Measurements from ENCODE around the gene THSD4.
"Not testable (repeated sequence)": the region's sequence is repeated elsewhere in the genome, so short reads cannot be mapped to it uniquely, and the experiment has no call there.

The THSD4 gene

DNA sequence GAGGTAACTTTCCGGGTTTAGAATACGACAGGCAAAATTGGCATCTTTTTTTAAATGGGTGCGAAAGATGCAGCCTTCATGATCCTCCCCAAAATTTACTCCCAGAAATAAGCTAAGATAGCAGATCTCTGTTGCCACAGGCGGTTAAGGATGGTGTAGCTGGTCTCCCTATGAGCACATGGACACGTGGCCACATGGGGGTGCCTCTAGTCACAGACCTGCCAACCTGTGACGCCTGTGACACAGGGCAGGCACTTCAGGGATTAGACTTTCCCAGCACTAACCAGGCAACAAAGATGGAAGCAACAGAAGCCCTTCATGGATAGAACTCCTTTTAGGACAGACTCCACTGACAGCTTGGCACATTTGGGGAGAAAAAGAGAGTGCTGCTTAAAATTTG lies 320.3 kb downstream of the THSD4 start:
- no peak overlapping the region for H3K4me3 ChIP-seq (ENCODE audit: low read length)
- TF ChIP-seq, protein P1, sequence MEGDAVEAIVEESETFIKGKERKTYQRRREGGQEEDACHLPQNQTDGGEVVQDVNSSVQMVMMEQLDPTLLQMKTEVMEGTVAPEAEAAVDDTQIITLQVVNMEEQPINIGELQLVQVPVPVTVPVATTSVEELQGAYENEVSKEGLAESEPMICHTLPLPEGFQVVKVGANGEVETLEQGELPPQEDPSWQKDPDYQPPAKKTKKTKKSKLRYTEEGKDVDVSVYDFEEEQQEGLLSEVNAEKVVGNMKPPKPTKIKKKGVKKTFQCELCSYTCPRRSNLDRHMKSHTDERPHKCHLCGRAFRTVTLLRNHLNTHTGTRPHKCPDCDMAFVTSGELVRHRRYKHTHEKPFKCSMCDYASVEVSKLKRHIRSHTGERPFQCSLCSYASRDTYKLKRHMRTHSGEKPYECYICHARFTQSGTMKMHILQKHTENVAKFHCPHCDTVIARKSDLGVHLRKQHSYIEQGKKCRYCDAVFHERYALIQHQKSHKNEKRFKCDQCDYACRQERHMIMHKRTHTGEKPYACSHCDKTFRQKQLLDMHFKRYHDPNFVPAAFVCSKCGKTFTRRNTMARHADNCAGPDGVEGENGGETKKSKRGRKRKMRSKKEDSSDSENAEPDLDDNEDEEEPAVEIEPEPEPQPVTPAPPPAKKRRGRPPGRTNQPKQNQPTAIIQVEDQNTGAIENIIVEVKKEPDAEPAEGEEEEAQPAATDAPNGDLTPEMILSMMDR (conservative IDR thresholded peaks at IDR 0.05; ENCODE audit: low read depth, low read length), result no peak
- DNase-seq (ENCODE audit: low read depth), result no peak

DNA sequence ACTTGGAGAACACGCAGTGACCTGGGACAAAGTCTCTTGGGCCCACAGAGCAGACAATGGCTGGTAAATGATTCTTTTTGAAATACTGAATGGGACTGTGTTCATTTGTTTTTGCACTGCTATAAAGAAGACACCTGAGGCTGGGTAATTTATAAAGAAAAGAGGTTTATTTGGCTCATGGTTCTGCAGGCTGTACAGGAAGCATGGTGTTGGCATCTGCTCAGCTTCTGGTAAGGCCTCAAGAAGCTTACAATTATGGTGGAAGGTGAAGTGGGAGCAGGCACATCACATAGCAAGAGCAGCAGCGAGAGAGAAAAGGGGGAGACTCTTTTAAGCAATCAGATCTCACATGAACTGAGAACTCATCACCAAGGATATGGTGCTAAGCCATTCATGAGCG lies 321.6 kb downstream of the THSD4 start:
- no peak for DNase-seq (ENCODE audit: low read depth)
- TF ChIP-seq, protein P1 (conservative IDR thresholded peaks at IDR 0.05; ENCODE audit: low read depth, low read length), result no peak
- H3K4me3 ChIP-seq (ENCODE audit: low read length), result no peak overlapping the region

DNA sequence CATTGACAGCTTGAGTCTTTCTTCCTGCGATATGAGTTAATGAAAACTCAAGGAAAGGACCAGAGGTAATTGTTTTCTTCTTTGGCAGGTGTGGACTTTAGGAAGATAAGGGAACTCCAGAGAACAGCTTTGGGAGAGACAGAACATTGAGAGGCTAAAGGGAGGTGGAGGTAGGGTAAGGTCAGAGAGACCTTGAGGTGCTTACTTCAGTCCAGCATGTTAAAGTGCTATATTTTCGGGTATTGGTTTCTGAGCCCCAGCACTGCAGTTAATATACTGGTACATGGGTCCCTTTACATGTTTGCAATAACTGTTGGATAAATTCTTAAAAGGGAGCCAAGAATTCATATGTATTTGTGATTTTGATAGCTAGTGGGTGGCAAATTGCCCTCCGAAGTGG lies 322.1 kb downstream of the THSD4 start:
- H3K4me3 ChIP-seq (ENCODE audit: low read length), result no peak overlapping the region
- no peak for DNase-seq (ENCODE audit: low read depth)
- TF ChIP-seq, protein P1 (conservative IDR thresholded peaks at IDR 0.05; ENCODE audit: low read depth, low read length), result no peak

DNA sequence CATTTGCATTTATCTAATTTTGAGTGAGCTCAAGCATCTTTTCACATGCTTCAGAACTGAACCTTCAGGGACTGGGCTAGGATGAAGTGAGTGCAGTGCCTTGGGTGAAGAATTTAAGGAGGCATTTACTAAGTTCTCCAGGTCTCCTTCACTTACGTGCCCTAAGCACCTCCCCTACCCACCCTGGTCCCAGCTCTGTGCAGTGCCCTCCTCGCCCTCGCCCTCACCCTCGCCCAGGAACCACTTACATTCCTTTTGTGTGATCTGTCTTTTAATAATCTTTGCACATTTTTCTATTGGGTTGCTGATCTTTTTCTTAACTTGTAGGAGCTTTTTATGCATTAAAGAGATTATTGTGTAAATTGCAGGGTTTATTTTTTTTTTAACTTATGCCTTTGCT lies 322.6 kb downstream of the THSD4 start:
- peak; percentile 42 for DNase-seq (ENCODE audit: low read depth)
- TF ChIP-seq, protein P1 (conservative IDR thresholded peaks at IDR 0.05; ENCODE audit: low read depth, low read length), result no peak
- no peak overlapping the region for H3K4me3 ChIP-seq (ENCODE audit: low read length)

DNA sequence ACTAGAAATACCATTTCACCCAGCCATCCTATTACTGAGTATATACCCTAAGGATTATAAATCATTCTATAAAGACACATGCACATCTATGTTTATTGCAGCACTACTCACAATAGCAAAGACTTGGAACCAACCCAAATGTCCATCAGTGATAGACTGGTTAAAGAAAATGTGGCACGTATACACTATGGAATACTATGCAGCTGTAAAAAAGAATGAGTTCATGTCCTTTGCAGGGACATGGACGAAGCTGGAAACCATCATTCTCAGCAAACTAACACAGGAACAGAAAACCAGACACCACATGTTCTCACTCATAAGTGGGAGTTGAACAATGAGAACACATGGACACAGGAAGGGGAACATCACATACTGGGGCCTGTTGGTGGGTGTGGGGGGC lies 324.2 kb downstream of the THSD4 start:
- not testable (repeated sequence) for H3K4me3 ChIP-seq (ENCODE audit: low read length)

DNA sequence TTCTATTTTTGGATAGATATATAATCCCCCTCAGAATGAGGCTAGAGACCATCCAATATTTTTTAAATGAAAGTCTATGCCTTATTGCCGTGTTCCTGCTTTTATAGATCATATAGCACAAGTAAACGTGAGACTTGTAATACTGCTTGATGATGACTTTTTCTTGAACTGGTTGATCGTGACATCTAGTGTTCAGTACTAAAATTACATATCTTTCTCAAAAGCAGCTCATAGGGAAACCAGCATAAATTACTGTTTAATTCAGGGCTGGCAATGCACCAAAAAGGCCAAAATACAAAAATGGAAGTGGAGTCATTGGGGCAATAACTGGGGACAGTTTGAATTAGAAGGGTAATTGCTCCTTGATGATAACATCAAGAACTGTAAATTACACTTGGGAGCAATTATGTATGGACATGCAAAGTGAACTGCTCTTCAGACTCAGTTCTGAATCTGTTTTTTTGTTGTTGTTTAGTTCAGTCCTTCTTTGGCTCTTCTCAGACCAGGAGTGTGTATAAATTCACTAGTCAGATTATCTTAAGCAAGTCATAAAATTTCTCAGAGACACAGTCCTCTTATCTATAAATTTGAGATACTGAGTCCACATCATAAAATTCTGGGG lies 325.3 kb downstream of the THSD4 start:
- peak; percentile 41 for DNase-seq (ENCODE audit: low read depth)
- no peak overlapping the region for H3K4me3 ChIP-seq (ENCODE audit: low read length)
- TF ChIP-seq, protein P1 (conservative IDR thresholded peaks at IDR 0.05; ENCODE audit: low read depth, low read length), result peak; percentile 48

More for the DNA sequence above, 324.2 kb downstream of the THSD4 start:
- DNase-seq (ENCODE audit: low read depth), result not testable (repeated sequence)

DNA sequence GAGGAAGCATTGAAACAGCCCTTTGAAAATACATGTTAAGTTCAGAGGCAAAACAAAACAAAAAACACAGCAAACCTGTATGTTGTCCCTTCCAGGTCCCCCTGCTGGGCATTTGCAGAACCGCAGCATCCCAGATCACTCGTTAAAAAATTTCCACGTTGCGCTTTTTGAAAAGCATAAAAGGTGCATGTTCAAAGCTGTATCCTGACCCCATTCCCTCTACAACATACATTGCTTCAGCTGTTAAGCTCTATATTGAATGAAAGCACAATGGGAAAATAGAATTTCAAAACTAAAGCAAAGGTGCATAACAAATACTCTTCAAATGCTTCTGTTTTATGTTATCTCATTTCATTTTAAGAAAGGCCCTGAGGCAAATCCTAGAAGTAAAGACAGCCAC lies 328.3 kb downstream of the THSD4 start:
- H3K4me3 ChIP-seq (ENCODE audit: low read length), result no peak overlapping the region
- no peak for DNase-seq (ENCODE audit: low read depth)
- TF ChIP-seq, protein P1 (conservative IDR thresholded peaks at IDR 0.05; ENCODE audit: low read depth, low read length), result peak; percentile 94

Measured in retinal pigment epithelial cell (primary cell).